ENCODE results near the gene NAE1.

- TF ChIP-seq CTCF (conservative IDR thresholded peaks at IDR 0.05 in 1 of 2, IDR thresholded peaks at IDR 0.05 in 1 of 2; ENCODE audit: extremely low read depth in 1 of 2, insufficient read depth in 1 of 2, low read depth in 1 of 2, low read length in 2 of 2) (no peak), EZH2 (IDR thresholded peaks at IDR 0.05; ENCODE audit: borderline replicate concordance, low read length) (no peak)
These were observed 12.0 kb upstream of the NAE1 start for GRCh38 chr16:66842765-66843164.

All from mammary epithelial cell (primary cell).